HG03135 (cell line): ENCODE measurements around the gene MPO.

Experiments
- ATAC-seq: cut with Tn5 transposase; IDR thresholded peaks from one replicate; pipeline ENCODE4 v1.9.1; 2021; ENCODE audit warnings: mild to moderate bottlenecking, moderate library complexity; ENCODE audit not compliant: unreplicated experiment

The MPO gene

DNA sequence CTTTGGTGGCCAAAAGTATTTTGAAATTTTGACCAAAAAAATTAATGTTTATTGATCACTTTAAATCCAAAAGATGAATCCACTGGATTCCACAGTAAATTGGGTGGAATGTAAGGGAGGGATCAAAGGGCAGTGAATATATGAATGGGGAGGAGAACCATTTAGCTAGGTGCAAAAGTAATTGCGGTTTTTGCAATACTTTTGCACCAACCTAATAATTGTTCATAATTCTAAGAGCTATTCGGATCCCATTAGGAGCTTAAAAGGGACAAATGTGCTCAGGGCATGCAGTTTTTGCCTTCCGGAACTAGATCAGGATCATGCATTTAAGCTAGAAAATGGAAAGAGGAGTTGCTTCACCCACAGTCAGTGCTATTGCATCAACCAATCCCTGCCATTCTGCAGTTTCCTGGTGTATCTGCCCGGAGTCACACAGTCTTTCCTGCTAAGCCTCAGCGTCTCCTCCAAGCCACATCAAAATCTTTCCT, 42.5 kb downstream of the MPO start, which contains the start of gene LPO:
Gene LPO (plus strand): TSS at position 438 of the 488 bp plus-strand sequence. CDS start 4,396 bp downstream, outside the sequence.
- no peak for ATAC-seq

DNA sequence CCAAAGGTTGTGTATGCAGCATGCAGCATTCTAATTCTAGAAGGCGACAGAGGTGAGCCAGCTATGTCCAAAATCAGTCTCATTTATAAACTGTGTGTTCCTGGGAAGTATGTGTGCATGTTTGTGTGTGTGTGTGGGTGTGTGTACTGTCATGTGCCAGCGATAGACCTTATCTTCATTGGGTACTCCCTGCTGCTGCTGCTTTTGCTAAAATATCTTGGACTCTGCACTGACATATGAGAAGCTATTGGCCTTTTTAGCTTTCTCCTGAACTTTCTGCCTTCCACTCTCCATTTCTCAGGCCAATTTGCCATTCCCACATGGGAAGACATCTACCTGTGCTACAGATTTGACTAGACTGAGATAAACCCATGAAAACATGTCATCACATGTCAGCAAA, 44.3 kb downstream of the MPO start:
- ATAC-seq = no peak

DNA sequence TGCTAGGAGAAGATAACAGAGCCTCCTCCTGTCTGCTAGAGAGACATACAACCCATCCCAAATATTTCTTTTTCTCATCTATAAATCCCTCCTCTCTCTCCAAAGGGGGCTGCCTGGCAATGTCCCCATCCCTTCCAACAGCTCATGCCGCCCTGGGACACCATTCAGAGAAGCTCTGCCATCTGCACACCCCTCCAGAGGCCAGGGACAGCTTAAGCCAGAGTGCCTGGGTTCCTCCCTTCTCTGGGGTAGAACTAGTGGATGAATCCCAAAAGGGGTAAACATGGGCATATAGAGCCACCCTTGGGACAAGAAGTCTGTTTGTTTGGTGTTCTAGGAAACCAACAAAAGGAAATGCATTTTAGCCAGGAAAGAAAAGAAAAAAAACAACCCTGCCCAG, 44.9 kb downstream of the MPO start:
- ATAC-seq = no peak

DNA sequence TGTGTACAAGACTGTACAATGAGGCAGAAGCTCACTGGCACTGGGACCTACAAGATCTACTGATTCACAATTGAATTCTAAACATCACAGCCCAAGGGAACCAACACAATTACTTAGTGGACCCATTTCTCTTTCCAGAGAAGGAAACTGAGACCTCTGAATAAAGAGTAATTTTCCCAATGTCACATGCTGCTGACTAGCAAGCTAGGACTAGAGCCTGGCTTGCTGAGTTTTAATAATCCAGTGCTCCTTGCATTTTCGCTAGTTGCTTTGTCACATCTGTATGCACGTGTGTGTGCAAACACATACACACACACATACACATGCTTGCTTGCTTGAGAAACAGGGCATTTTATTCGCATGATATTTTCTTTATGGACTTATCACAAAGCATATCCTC, 46.2 kb downstream of the MPO start:
- no peak for ATAC-seq

DNA sequence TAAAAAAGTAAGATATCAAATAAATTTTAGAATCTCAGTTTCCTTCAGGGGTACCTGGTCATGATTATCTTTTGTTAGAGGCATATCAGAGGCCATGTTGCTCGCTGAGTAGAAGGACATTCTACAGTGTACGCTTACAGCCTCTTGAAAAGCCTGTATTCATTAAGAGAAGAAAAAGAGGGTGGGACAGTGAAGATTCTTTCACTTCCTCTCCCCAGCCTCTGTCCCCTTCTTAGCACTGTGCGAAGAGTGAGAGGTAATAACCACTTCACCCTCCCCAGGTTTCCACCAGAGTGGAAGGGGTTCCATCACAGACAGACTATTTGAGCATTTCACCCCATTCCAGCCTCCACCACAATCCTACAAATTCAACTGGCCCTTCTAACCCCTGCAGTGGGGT, 47.2 kb downstream of the MPO start:
- peak; percentile 49 for ATAC-seq

DNA sequence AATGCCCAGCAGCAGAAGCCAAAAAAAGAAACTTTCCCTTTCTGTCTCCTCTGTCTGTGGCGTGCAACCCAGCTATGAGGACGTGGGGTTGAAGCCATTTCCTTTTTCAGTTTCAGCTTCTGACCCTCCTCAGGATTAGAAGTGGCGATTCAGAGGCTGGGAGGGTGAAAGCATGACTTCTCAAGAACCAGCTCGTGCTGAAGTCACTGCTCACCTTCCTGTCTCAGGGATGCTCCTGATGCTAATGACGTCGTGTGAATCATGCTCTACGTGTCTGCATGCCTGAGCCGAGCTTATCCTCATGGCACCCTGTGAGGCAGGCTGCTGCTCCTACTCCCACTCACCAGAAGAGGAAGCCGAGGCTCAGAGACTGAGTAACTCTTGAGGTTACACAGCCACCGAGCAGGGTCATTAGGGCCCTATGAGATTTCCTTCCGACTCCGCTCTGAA, 48.0 kb downstream of the MPO start:
- ATAC-seq = peak; percentile 75

DNA sequence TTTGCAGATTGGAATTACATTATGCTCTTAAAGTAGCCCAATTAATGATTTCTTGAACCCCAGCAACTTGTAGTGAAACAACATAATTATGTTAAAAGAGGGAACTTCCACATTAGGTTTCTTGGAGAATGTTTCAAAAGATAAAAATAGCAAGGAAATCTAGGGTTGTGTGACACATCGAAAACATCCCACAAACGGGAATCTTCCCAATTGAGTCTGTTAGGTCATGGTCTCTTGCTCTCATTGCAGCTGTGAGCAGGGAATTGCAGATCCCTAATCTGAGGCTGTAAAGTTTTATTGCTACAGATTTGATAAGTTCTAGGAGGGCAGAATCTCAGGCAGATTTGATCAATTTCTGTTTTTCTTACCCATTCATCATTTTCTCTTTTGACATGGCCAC, 49.1 kb downstream of the MPO start:
- ATAC-seq = no peak

DNA sequence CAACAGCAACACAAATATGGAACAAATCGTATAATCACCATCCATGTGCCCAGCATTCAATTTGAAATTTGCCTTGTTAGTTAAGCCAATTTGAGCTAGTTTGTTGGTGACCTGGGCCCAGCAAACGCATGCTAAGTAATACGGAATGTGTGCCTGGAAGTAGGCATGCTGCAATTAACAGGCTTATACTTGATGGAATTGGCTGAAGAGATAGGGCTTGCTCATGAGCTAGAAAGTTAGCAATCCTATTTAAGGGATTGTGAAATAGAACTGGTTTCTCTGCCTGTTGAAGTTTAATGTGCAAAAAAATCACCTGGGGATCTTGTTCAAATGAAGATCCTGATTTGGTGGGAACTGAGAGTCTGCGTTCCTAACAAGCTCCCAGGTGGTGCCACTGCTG, 50.9 kb downstream of the MPO start:
- ATAC-seq = no peak

DNA sequence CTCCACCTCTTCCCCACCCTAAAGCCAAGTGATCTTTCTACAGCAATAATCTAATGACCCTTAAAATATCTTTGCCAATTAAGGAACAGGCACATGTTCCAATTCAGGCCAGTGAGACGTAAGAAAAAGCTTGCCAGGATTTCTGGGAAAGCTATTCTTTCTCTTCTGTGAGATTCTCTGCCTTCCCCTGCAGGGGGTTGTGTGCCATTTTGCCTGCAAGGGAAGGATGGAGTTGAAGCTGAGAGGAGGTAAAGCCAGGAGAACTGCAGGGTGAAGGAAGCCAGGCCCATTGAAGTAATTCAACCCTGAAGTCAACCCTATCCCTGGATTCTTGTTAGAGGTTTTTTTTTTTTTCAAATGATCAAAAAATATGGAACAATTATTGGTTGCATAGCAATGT, 51.4 kb downstream of the MPO start:
- ATAC-seq = no peak

DNA sequence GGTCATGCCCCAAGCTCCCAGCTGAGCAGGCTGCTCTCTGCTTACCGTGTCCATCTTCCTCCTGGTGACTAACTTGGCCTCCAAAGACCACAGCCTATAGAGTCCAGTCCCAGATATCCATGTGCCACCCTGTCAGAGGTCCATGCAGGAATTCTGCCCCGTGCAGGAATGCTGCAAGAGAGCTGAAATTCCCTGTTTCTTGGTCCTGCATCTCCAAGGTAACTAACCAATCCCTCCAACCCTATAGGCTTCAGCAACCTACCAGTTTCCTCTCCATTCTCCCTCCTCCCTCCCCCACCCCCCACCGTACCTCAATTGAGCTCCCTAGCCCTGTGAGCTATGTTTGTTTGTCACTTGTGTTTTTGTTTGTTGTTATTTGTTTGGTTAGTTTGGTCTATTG, 52.1 kb downstream of the MPO start:
- ATAC-seq = no peak

DNA sequence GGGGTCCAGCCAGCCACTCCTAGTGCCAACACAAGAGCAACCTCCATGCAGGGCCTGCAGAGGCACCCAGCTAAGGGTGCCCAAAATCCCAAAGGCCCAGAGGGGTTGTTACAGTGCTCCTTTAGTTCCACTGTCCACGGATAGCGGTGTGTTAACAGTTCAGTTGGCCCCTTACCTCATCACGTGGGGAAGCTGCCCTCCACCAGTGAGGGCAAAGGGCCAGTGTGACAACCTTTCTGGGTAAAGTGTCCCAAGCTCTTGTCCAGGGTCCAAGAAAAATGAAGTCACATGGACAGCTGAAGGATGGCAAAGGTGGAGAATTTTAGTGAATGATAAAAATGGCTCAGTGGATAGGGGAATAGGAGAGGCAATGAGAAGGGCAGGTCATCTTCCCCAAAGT, 53.0 kb downstream of the MPO start:
- no peak for ATAC-seq

DNA sequence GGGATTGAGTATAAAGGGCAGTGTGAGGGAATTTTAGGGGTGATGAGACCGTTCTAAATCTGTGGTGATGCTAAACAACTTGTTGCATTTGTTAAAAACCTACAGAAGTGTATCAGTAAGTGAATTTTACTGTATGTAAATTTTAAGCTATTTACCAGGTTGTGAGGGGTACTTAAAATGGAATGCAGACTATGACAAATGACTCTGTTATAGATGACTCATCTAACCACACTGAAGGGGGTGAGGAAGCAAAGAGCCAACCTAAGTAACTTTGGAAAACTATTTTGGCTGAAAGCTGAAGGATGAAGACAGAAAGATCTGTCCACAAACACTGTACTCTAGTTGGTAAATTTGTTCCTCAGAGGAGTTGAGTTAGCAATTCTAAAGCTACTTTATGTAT, 56.4 kb downstream of the MPO start:
- ATAC-seq = no peak
